IMR-90 (cell line): ENCODE data around the gene ZNF580. TPM values are rescaled to one million over a fixed set of nuclear protein-coding genes. Genes with fewer than 3 reads are reported as not detected.

Experiments used
- ATAC-seq: fragments of 200-7000 bp; cut with Tn5 transposase; 2 replicates; pipeline ENCODE4 v1.9.1; 2020; ENCODE audit warnings: low read depth, mild to moderate bottlenecking, moderate library complexity
- BruUV-seq: library from RNA; stranded (reverse); fragments of 400-500 nt; replicated peaks from 2 replicates; lab custom pipeline; 2021; lab: Mats Ljungman, UMichigan
- CTCF ChIA-PET: fragments of 300-600 bp; formaldehyde crosslinking; extraction: SDS; loops from one replicate; lab custom pipeline; 2021; ENCODE audit warnings: antibody characterized with exemption; lab: Yijun Ruan, JAX
- POLR2A ChIA-PET: fragments of 300-600 bp; sonication (Branson Sonifier 250); formaldehyde crosslinking; loops from one replicate; lab custom pipeline; 2022; ENCODE audit warnings: antibody characterized with exemption; ENCODE audit not compliant: unreplicated experiment; lab: Charles Lee
- DNase-seq: peaks from one replicate; pipeline ENCODE4 v3.0.0; 2013
- H2AFZ ChIP-seq: replicated peaks from 2 replicates; pipeline ENCODE3; 2013; ENCODE audit warnings: low read length, mild to moderate bottlenecking; ENCODE audit not compliant: poor library complexity
- H2AK5ac ChIP-seq: 2 replicates; pipeline ENCODE4 v1.6.1; 2013; ENCODE audit warnings: low read depth, low read length, inconsistent platforms
- H2AK9ac ChIP-seq: replicated peaks from 2 replicates; pipeline ENCODE3; 2013; ENCODE audit warnings: mild to moderate bottlenecking, low read depth, low read length, moderate library complexity; ENCODE audit not compliant: poor library complexity
- H2BK120ac ChIP-seq: 2 replicates; pipeline ENCODE4 v1.6.1; 2013; ENCODE audit warnings: low read depth, low read length, inconsistent platforms
- H2BK15ac ChIP-seq: 3 replicates; pipeline ENCODE4 v1.6.1; 2013; ENCODE audit warnings: low read depth, low read length, inconsistent platforms
- H2BK20ac ChIP-seq: 2 replicates; pipeline ENCODE4 v1.6.1; 2013; ENCODE audit warnings: low read depth, mild to moderate bottlenecking, inconsistent platforms, low read length, moderate library complexity
- H2BK5ac ChIP-seq: 2 replicates; pipeline ENCODE4 v1.6.1; 2013; ENCODE audit warnings: mild to moderate bottlenecking, low read depth, low read length, inconsistent platforms; ENCODE audit not compliant: poor library complexity, severe bottlenecking
- H3K14ac ChIP-seq: replicated peaks from 2 replicates; pipeline ENCODE4 v1.6.1; 2013; ENCODE audit warnings: low read depth, low read length, inconsistent platforms
- H3K18ac ChIP-seq: 2 replicates; pipeline ENCODE4 v1.6.1; 2013; ENCODE audit warnings: low read depth, low read length, control low read depth
- H3K23ac ChIP-seq: 2 replicates; pipeline ENCODE4 v1.6.1; 2013; ENCODE audit warnings: low read depth, low read length, inconsistent platforms
- H3K27ac ChIP-seq: 2 replicates; pipeline ENCODE4 v1.5.1; 2013; ENCODE audit warnings: mild to moderate bottlenecking, control low read depth, low read length; ENCODE audit not compliant: insufficient read depth
- H3K27me3 ChIP-seq: 2 replicates; pipeline ENCODE4 v1.6.1; 2013; ENCODE audit warnings: low read length; ENCODE audit not compliant: control insufficient read depth, insufficient read depth
- H3K36me3 ChIP-seq: 2 replicates; pipeline ENCODE4 v1.6.1; 2013; ENCODE audit warnings: low read length, mixed read lengths; ENCODE audit not compliant: control insufficient read depth, insufficient read depth
- H3K4ac ChIP-seq: 2 replicates; pipeline ENCODE4 v1.6.1; 2013; ENCODE audit warnings: low read depth, low read length, inconsistent platforms
- H3K4me1 ChIP-seq: 2 replicates; pipeline ENCODE4 v1.6.1; 2013; ENCODE audit warnings: low read length, mixed read lengths; ENCODE audit not compliant: control insufficient read depth, insufficient read depth
- H3K4me2 ChIP-seq: 2 replicates; pipeline ENCODE4 v1.6.1; 2013; ENCODE audit warnings: low read depth, mild to moderate bottlenecking, control low read depth, low read length, moderate library complexity
- H3K4me3 ChIP-seq: 2 replicates; pipeline ENCODE4 v1.5.1; 2013; ENCODE audit warnings: low read depth, mild to moderate bottlenecking, control low read depth, low read length, moderate library complexity; ENCODE audit not compliant: insufficient read depth
- H3K56ac ChIP-seq: 2 replicates; pipeline ENCODE4 v1.6.1; 2013; ENCODE audit warnings: low read length, inconsistent platforms; ENCODE audit not compliant: insufficient read depth; ENCODE audit errors: extremely low read depth
- H3K79me1 ChIP-seq, 2 experiments: 2 replicates each; pipeline ENCODE4 v1.6.1; 2013; ENCODE audit warnings: low read length in 2 of 2, inconsistent platforms in 1 of 2, low read depth in 1 of 2
- H3K9ac ChIP-seq: 2 replicates; pipeline ENCODE4 v1.6.1; 2013; ENCODE audit warnings: low read depth, low read length, control low read depth
- H3K9me1 ChIP-seq: 2 replicates; pipeline ENCODE4 v1.6.1; 2013; ENCODE audit warnings: low read length, inconsistent platforms; ENCODE audit not compliant: insufficient read depth
- H3K9me3 ChIP-seq: 2 replicates; pipeline ENCODE4 v1.6.1; 2013; ENCODE audit warnings: low read length; ENCODE audit not compliant: control insufficient read depth, insufficient read depth
- H4K20me1 ChIP-seq: 2 replicates; pipeline ENCODE4 v1.6.1; 2013; ENCODE audit warnings: low read length, inconsistent platforms; ENCODE audit not compliant: insufficient read depth
- H4K5ac ChIP-seq: 2 replicates; pipeline ENCODE4 v1.6.1; 2013; ENCODE audit warnings: mild to moderate bottlenecking, low read depth, low read length, control low read depth
- H4K8ac ChIP-seq, 2 experiments: 2 replicates each; pipeline ENCODE4 v1.6.1; 2013; ENCODE audit warnings: low read depth in 2 of 2, low read length in 2 of 2, control low read depth in 1 of 2, inconsistent platforms in 1 of 2
- H4K91ac ChIP-seq: 2 replicates; pipeline ENCODE4 v1.6.1; 2013; ENCODE audit warnings: low read depth, low read length, inconsistent platforms; ENCODE audit not compliant: insufficient read depth
- BHLHE40 ChIP-seq: fragments of 150-350 bp; IDR thresholded peaks from 2 replicates; pipeline ENCODE4 v1.6.1; 2016; ENCODE audit warnings: mild to moderate bottlenecking, low read depth, low read length
- CHD1 ChIP-seq: IDR thresholded peaks from 2 replicates; pipeline ENCODE4 v1.6.1; 2012; ENCODE audit warnings: low read depth, low read length, improper control_type of control experiment
- ELK1 ChIP-seq: fragments of 150-350 bp; IDR thresholded peaks from 2 replicates; pipeline ENCODE4 v1.6.1; 2016; ENCODE audit warnings: low read depth, mild to moderate bottlenecking, low read length, moderate library complexity, borderline replicate concordance
- MAZ ChIP-seq: IDR thresholded peaks from 2 replicates; pipeline ENCODE4 v1.6.1; 2012; ENCODE audit warnings: low read depth, mild to moderate bottlenecking, low read length, improper control_type of control experiment, moderate library complexity, borderline replicate concordance
- MXI1 ChIP-seq: IDR thresholded peaks from 2 replicates; pipeline ENCODE4 v1.6.1; 2012; ENCODE audit warnings: low read depth, mild to moderate bottlenecking, low read length, moderate library complexity, borderline replicate concordance
- NFE2L2 ChIP-seq: fragments of 150-350 bp; IDR thresholded peaks from 2 replicates; pipeline ENCODE4 v1.6.1; 2016; ENCODE audit warnings: low read depth, mild to moderate bottlenecking, low read length
- POLR2A ChIP-seq: IDR thresholded peaks from 2 replicates; pipeline ENCODE4 v1.6.1; 2012; ENCODE audit warnings: mild to moderate bottlenecking, low read depth, low read length
- RAD21 ChIP-seq: IDR thresholded peaks from 2 replicates; pipeline ENCODE4 v1.6.1; 2012; ENCODE audit warnings: low read length, improper control_type of control experiment
- RCOR1 ChIP-seq: IDR thresholded peaks from 2 replicates; pipeline ENCODE4 v1.6.1; 2012; ENCODE audit warnings: mild to moderate bottlenecking, low read length, improper control_type of control experiment; ENCODE audit not compliant: insufficient replicate concordance
- RFX5 ChIP-seq: IDR thresholded peaks from 2 replicates; pipeline ENCODE4 v1.8.0; 2012; ENCODE audit warnings: low read depth, mild to moderate bottlenecking, low read length, moderate library complexity
- SMC3 ChIP-seq: fragments of 150-350 bp; IDR thresholded peaks from 2 replicates; pipeline ENCODE4 v1.6.1; 2016; ENCODE audit warnings: low read depth, mild to moderate bottlenecking, antibody characterized with exemption, low read length, moderate library complexity
- USF2 ChIP-seq: fragments of 150-350 bp; IDR thresholded peaks from 2 replicates; pipeline ENCODE4 v1.6.1; 2017; ENCODE audit warnings: mild to moderate bottlenecking, antibody characterized with exemption, low read length, low read depth
- WGBS, 2 experiments: methylation state at CpG; one replicate each; pipeline versions ENCODE4 v1.1.5 to v1.1.7; 2013; ENCODE audit warnings: missing lambda C conversion rate in 2 of 2; ENCODE audit not compliant: insufficient read length in 1 of 2; ENCODE audit errors: extremely low coverage in 2 of 2; 5-methylcytosine and 5-hydroxymethylcytosine counted together
- dilution Hi-C: fragments of 300-500 bp; cut with HindIII; formaldehyde crosslinking; loops from one replicate; pipeline ENCODE4 v1.14.3; 2018; ENCODE audit warnings: low sequenced_read_pairs; ENCODE audit not compliant: unreplicated experiment
- in situ Hi-C: fragments of 300-500 bp; cut with MboI; formaldehyde crosslinking; loops from 3 replicates; pipeline ENCODE4 v1.14.3; 2019; ENCODE audit warnings: low sequenced_read_pairs, inconsistent platforms, mixed read lengths
- intact Hi-C: fragments of 100-400 bp; cut with micrococcal nuclease; formaldehyde crosslinking; loops from 2 replicates; pipeline ENCODE4 v1.10.0; 2022
- polyA plus RNA-seq, 3 experiments: library from polyadenylated mRNA; depleted of rRNA; stranded (reverse); fragments of >200 nt; gene quantifications; 2 replicates each; pipeline ENCODE4 v1.2.3, GENCODE V29; 2012; ENCODE audit warnings: low replicate concordance in 1 of 3
- total RNA-seq: library from RNA; depleted of rRNA; stranded (reverse); fragments of >200 nt; gene quantifications from 2 replicates; pipeline ENCODE4 v1.2.3, GENCODE V29; 2012
- TF ChIP-seq, protein P1 (sequence below): conservative IDR thresholded peaks from 2 replicates; pipeline ENCODE4 v1.5.1; 2012; ENCODE audit warnings: mild to moderate bottlenecking, low read depth, low read length, improper control_type of control experiment

Gene ZNF580
- total and polyA plus RNA-seq, 2 of the 4 experiments (the other 2 are of a cell fraction), result 1.4 to 36.9 TPM

GRCh38 chr19:55645512-55645881 is 4.7 kb downstream of the ZNF580 start:
- no peak for DNase-seq
- Histone ChIP-seq H4K5ac (no peak overlapping the region), H3K23ac (no peak overlapping the region), H3K9me3 (no peaks in the 10 kb centered on the region), H2AFZ (no peak overlapping the region), H2BK120ac (no peak overlapping the region), H4K8ac (no peak overlapping the region), H2AK5ac (no peak overlapping the region), H3K4ac (no peak overlapping the region), H2BK5ac (no peak overlapping the region), H3K18ac (no peak overlapping the region), H2AK9ac (peak overlapping the region; percentile 61), H3K56ac (no peak overlapping the region), H3K79me1 (peaks cover 27 to 68% of the 10 kb centered on the region in 2 experiments), H4K20me1 (no peaks in the 10 kb centered on the region), H3K4me3 (no peak overlapping the region), H3K14ac (no peak overlapping the region), H3K27me3 (no peaks in the 10 kb centered on the region), H2BK20ac (no peak overlapping the region), H3K36me3 (peaks cover 14% of the 10 kb centered on the region), H3K9me1 (no peaks in the 10 kb centered on the region), H4K91ac (no peak overlapping the region), H3K9ac (no peak overlapping the region), H3K4me1 (peaks cover 14% of the 10 kb centered on the region), H3K27ac (no peak overlapping the region), H2BK15ac (no peak overlapping the region), H3K4me2 (no peak overlapping the region)
- intact Hi-C loops (no loop called here), in situ Hi-C loops (loop anchor here (25.0 kb wide), 2 partner anchors 358 to 533 kb away; partner anchors contain the start of genes BRSK1, HSPBP1 and PPP1R12C), dilution Hi-C loops (no loop called here)
- ATAC-seq, result no peak
- CTCF ChIA-PET, result no interaction called here
- no peak for TF ChIP-seq MAZ
- TF ChIP-seq RCOR1, result no peak
- TF ChIP-seq MXI1, result no peak
- TF ChIP-seq RAD21, result no peak
- TF ChIP-seq CHD1, result no peak
- TF ChIP-seq ELK1, result no peak
- TF ChIP-seq, protein P1, sequence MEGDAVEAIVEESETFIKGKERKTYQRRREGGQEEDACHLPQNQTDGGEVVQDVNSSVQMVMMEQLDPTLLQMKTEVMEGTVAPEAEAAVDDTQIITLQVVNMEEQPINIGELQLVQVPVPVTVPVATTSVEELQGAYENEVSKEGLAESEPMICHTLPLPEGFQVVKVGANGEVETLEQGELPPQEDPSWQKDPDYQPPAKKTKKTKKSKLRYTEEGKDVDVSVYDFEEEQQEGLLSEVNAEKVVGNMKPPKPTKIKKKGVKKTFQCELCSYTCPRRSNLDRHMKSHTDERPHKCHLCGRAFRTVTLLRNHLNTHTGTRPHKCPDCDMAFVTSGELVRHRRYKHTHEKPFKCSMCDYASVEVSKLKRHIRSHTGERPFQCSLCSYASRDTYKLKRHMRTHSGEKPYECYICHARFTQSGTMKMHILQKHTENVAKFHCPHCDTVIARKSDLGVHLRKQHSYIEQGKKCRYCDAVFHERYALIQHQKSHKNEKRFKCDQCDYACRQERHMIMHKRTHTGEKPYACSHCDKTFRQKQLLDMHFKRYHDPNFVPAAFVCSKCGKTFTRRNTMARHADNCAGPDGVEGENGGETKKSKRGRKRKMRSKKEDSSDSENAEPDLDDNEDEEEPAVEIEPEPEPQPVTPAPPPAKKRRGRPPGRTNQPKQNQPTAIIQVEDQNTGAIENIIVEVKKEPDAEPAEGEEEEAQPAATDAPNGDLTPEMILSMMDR, result no peak
- TF ChIP-seq SMC3, result no peak
- TF ChIP-seq USF2, result no peak
- no peak for TF ChIP-seq POLR2A
- TF ChIP-seq BHLHE40, result no peak
- no peak for TF ChIP-seq RFX5
- TF ChIP-seq NFE2L2, result no peak
- POLR2A ChIA-PET, result interaction anchor here (0.6 kb wide), 1 partner anchor 32 kb away, joined by 3 read pairs; no protein-coding TSS in a partner anchor
- no TSS peak for BruUV-seq
- WGBS, 2 experiments, result no CpG with 5 or more reads among the region's 5 CpGs
